ENCODE measurements around the gene KCNJ4.

- TF ChIP-seq CTCF (conservative IDR thresholded peaks at IDR 0.05; ENCODE audit: low read length) (no peak), EZH2phosphoT487 (IDR thresholded peaks at IDR 0.05; ENCODE audit: borderline replicate concordance) (no peak)
These were observed 22.7 kb downstream of the KCNJ4 start for GRCh38 chr22:38432264-38432663.
